HG03025 (cell line): Measurements from ENCODE around the gene ZNF385B.

Source experiments
- ATAC-seq: cut with Tn5 transposase; IDR thresholded peaks from one replicate; pipeline ENCODE4 v1.9.1; 2021; ENCODE audit warnings: mild to moderate bottlenecking, moderate library complexity; ENCODE audit not compliant: unreplicated experiment, low FRiP score

The ZNF385B gene

DNA sequence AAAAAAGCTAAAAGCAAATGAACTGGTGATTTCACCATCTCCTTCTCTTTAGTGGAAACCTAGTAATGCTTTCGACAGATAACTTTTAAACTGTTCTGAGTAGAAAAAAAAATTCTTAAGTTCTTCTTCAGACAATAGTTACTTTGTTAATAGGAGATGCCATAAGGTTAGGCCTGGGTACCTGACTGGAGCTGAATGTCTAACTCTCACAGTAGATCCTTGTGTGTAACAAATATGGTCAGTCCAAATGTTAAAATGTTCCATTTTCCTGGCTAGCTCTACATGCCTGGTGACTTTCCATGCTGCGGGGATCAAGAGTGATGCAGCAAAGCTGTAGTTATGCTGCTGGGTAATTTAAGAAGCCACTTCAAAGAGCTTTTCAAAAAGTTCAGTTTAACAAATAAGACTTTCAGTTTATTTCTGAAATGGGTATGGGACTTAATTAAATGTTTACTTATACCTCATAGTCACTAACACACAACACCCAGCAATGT is 332.8 kb downstream of the ZNF385B start:
- no peak for ATAC-seq

DNA sequence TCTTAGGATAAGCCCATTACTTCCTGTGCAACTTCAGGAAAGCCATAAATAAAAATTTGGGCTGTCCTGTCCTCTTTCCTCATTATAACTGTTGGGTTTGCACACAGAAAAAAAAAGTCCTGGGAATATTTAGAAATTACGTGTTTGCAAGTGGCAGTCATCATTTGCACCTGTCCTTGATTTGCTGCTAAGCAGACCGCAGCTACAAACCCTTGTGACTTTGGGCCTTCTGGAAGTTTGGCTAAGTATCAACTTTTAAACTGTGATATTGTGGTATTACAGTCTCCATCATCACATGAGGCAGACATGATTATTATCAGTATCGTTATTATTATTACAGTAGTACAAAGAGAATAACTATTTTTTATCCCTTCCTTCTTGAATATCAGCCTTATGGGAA is 336.1 kb downstream of the ZNF385B start:
- no peak for ATAC-seq

- no peak for ATAC-seq
These were observed 336.5 kb downstream of the ZNF385B start for GRCh38 chr2:179524809-179525339.

DNA sequence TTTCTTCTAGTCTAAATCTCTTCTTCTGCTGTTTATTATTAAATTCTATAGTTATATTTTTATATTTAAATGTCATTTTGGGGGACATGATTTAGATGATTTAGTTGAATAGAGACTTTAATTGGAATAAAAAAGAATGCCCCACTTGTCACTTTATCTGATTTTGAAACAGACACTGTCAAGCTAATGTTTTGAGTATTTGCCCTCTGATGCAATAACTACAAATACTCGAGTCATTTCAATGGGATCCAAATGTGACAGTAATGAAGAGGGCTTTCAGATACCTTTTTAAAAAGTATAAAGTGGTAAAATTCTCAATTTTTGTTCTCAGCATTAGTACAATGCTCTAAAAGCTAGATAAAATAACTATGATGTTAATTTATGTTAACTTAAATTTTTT is 339.5 kb downstream of the ZNF385B start:
- no peak for ATAC-seq

DNA sequence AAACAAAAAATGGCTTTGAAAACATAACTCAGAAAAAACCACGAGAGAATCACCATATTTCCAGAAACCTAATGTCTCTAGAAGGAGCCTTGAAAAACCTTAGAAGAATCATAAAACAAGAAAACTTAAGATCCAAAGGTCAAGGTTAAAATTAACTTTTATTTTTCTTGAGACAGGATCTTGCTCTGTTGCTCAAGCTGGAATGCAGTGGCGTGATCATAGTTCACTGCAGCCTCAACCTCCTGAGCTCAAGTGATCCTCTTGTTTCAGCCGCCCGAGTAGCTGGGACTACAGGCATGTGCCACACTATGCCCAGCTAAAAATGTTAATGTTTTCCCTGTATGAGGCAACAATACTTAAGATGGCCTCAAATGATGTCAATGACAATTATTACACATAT is 342.6 kb downstream of the ZNF385B start:
- no peak for ATAC-seq

- no peak for ATAC-seq
These were observed 348.2 kb downstream of the ZNF385B start for GRCh38 chr2:179513181-179513580.

GRCh38 chr2:179512281-179513035 is 349.0 kb downstream of the ZNF385B start:
- no peak for ATAC-seq

- ATAC-seq = no peak
These were observed 350.2 kb downstream of the ZNF385B start for GRCh38 chr2:179511105-179511789.

- no peak for ATAC-seq
These were observed 366.1 kb downstream of the ZNF385B start for GRCh38 chr2:179495315-179495714.

DNA sequence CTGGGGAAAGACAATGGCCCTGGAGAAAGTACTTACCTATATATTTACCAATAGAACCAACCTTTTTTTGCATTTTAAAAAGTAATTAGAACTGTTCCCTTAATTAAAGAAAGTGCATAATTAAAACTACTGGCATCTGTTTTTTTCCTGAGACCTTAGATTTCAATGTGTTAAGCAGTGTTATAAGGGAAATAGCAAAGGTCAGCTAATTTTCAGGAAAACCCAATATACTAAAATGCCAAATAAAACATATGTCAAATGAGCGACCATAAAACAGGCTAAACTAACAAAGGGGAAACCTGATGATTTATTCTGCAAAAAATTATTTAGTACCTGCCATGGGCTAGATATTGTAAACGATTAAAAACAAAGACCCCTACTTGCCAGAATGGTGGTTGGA is 372.8 kb downstream of the ZNF385B start:
- no peak for ATAC-seq

GRCh38 chr2:179487010-179487731 is 374.2 kb downstream of the ZNF385B start:
- ATAC-seq = no peak

GRCh38 chr2:179483131-179483530 is 378.3 kb downstream of the ZNF385B start:
- ATAC-seq = no peak

GRCh38 chr2:179479947-179480346 is 381.5 kb downstream of the ZNF385B start:
- ATAC-seq = no peak

DNA sequence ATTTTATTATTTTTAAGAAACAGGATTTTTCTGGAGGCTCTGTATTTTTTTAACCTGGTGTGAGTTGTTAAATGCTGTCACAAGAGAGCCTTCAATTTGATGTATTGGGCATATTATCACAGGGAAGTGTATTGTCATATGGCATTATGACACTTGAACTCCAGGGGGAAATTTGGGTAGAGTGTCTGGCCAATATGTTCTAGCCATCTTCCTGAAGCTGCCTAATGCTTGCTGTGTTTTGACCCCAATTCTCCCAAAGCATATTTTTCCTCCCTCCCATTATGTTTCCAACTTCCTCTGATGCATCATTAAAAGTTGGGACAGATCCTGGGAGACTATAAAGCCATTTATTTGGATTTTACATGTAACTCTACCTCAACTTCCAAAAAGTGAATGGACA is 382.6 kb downstream of the ZNF385B start:
- ATAC-seq = no peak

DNA sequence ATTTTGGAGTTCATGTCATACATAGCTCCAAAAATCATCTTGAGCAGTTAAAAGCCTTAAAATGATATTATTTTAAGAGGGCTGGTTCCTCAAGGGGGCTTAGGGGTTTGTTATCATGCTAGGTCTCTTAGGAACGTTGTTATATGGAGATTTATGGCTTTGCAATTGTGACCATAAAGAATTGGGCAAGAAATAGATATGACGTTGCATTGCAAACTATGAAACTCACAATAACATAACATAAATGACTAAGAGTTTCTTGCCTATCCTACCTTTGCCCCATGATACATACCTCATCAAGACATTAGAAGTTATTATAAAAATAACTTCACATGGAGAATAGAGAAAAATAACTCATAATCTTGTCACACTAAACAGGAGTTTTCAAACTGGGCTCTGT is 390.4 kb downstream of the ZNF385B start:
- no peak for ATAC-seq

- ATAC-seq = no peak
These were observed 391.3 kb downstream of the ZNF385B start for GRCh38 chr2:179470089-179470488.

DNA sequence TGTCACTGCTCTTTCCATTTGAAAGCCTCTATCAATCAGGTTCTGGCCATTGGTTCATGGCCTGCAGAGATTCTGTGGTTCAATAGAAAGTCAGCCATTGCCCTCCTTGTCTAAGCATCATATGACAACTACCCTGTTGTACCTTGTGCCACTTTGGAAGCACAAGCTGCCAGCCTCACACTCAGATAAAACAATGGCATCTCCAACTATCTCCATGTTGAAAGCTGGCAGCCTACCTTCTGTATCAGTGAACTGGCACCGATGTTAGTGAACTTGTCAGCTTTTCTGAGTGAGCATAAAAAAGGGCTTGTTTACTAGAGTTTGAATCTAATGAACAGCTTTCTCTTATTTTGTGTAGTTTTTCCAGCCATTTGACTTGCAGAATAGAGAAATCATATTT is 393.5 kb downstream of the ZNF385B start:
- ATAC-seq = no peak

- no peak for ATAC-seq
These were observed 394.3 kb downstream of the ZNF385B start for GRCh38 chr2:179467111-179467510.

DNA sequence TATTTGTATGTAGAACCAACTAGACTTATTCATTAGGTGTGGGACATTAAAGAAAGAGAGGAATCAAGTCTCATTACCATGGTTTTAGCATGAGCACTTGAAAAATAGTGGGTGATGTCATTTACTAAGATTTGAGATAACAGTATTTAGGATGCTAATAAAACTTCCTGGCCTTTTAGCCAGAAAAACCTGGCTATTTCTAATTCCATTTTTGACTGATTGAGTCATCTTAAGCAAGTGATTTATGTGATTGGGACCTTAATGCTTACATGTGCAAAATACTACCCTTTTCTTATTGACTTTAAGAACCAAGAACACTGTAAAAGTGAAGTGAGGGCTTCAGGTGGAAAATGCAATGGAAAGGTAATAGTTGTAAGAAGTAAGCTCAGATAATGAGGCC is 400.0 kb downstream of the ZNF385B start:
- no peak for ATAC-seq

DNA sequence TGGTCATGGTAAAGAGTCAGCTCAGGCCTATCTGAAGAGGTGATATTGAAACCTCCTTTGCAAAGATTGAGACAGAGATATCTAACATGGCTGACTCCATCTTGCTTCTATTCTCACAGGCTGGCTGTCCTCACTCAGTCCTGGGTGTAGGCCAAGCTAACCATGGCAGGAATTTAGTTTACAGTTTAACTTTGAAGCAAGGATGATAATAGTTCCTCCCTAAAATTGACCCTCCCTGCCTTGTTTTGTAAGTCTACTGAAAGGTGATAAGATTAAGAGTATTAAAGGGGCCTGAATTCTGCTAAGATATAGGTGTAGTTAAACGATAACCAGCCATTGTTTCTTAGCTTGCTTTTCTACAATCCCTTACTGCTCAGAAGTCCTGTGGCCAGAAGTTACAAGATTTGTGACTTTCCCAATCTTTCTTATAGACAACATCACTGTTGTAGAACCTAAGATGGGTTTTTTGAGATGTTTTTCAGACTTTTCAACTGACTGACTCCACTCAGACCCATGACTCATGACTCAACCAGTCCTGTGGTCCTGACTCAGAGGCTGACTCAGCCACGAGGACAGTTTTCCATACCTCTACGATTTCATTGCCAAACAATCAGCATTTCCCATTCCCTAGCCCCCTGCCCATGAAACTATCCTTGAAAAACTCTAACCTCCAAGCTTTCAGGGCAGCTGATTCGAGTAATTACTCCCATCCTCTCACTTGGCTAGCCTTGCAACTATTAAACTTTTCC is 401.1 kb downstream of the ZNF385B start:
- ATAC-seq = no peak
